Measurements from ENCODE around the gene SDHAF2. TPM values are rescaled to one million over a fixed set of nuclear protein-coding genes. Genes with fewer than 3 reads are reported as not detected.

SDHAF2 gene
- total and polyA plus RNA-seq, 9 of the 15 experiments (the other 6 are each of a cell fraction or from before 2014, with no cell fraction given), result 21.2 to 144 (median 40.4) TPM

GRCh38 chr11:61429691-61430582, at the start of gene SDHAF2, which contains the start of gene CPSF7 (continued):
- TF ChIP-seq RERE (CRISPR knock-in tag; IDR thresholded peaks at IDR 0.05; ENCODE audit: borderline replicate concordance) (no peak), TAF7 (tag; IDR thresholded peaks at IDR 0.05) (peak; percentile 87), ZBTB26 (CRISPR knock-in tag; IDR thresholded peaks at IDR 0.05) (peak; percentile 95), KLF16 (IDR thresholded peaks at IDR 0.05) (no peak), NFIC (IDR thresholded peaks at IDR 0.05) (no peak; the same call in none of the 2 replicates), ZNF280B (CRISPR knock-in tag; IDR thresholded peaks at IDR 0.05) (no peak), ZNF347 (CRISPR knock-in tag; IDR thresholded peaks at IDR 0.05; ENCODE audit: low read depth) (no peak), ZBTB12 (CRISPR knock-in tag; IDR thresholded peaks at IDR 0.05) (peak; percentile 76), IRF2 (CRISPR knock-in tag; IDR thresholded peaks at IDR 0.05) (no peak), COPS2 (conservative IDR thresholded peaks at IDR 0.05) (no peak), ZEB2 (IDR thresholded peaks at IDR 0.05) (0 out of 2 replicates have a peak, but pooled peaks have one; percentile 9), NR2F6 (CRISPR knock-in tag; IDR thresholded peaks at IDR 0.05) (no peak), ZNF589 (CRISPR knock-in tag; IDR thresholded peaks at IDR 0.05; ENCODE audit: low read depth) (no peak), CHD1 (IDR thresholded peaks at IDR 0.05; ENCODE audit: low read length) (peak; percentile 84), MEF2A (IDR thresholded peaks at IDR 0.05; ENCODE audit: control insufficient read depth, low read depth, low read length) (no peak), STAT5B (CRISPR knock-in tag; IDR thresholded peaks at IDR 0.05) (no peak), SRSF3 (IDR thresholded peaks at IDR 0.05; ENCODE audit: insufficient read depth, low read length) (no peak)
